RWPE2 (cell line): ENCODE results near the gene L3MBTL4.

ENCODE experiments used
- ATAC-seq: fragments of 200-7000 bp; cut with Tn5 transposase; 3 replicates; pipeline ENCODE4 v1.9.1; 2021; ENCODE audit warnings: low read depth
- DNase-seq: peaks from one replicate; pipeline ENCODE4 v3.0.0-alpha.2; 2020; ENCODE audit warnings: low spot score
- H3K27ac ChIP-seq: fragments of 450-650 bp; 2 replicates; pipeline ENCODE4 v1.5.1; 2017; ENCODE audit warnings: mild to moderate bottlenecking; ENCODE audit not compliant: poor library complexity, severe bottlenecking
- H3K27me3 ChIP-seq: fragments of 250-450 bp; sonication (Bioruptor Pico); 2 replicates; pipeline ENCODE4 v1.5.1; 2021; ENCODE audit warnings: mild to moderate bottlenecking, moderate library complexity; ENCODE audit not compliant: insufficient read depth, poor library complexity, severe bottlenecking
- H3K36me3 ChIP-seq: fragments of 250-450 bp; sonication (Bioruptor Pico); 2 replicates; pipeline ENCODE4 v1.5.1; 2020; ENCODE audit warnings: low read depth, mild to moderate bottlenecking, moderate library complexity
- H3K4me1 ChIP-seq: fragments of 250-450 bp; sonication (Bioruptor Pico); 2 replicates; pipeline ENCODE4 v1.5.1; 2021; ENCODE audit warnings: mild to moderate bottlenecking, moderate library complexity; ENCODE audit not compliant: insufficient read depth, poor library complexity, severe bottlenecking
- H3K4me3 ChIP-seq: fragments of 250-450 bp; sonication (Bioruptor Pico); 2 replicates; pipeline ENCODE4 v1.5.1; 2021; ENCODE audit warnings: mild to moderate bottlenecking, moderate library complexity; ENCODE audit not compliant: severe bottlenecking
- H3K9me3 ChIP-seq: fragments of 250-450 bp; sonication (Bioruptor Pico); 2 replicates; pipeline ENCODE4 v1.5.1; 2021; ENCODE audit warnings: mild to moderate bottlenecking, moderate library complexity; ENCODE audit not compliant: severe bottlenecking
- TF ChIP-seq, protein P1 (sequence below): fragments of 450-650 bp; IDR thresholded peaks from one replicate; pipeline ENCODE4 v1.5.1; 2017; ENCODE audit warnings: mild to moderate bottlenecking, moderate library complexity; ENCODE audit not compliant: poor library complexity, severe bottlenecking

Gene L3MBTL4

DNA sequence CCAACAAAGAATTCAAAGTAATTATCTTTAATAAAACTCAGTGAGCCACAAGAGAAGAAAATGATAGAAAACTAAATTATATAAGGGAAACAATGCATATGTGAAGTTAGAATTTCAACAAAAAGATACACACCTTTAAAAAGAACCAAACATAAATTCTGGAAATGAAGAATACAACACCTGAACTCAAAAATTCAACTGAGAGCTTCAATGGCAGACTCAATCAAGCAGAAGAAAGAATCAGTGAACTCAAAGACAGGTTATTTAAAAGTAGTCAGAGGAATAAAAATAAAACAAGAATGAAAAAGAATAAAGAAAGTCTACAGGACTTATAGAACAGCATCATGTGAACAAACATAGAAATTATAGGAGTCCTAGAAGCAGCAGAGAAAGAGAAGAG lies 73.4 kb downstream of the L3MBTL4 start:
- Histone ChIP-seq H3K27me3 (no peaks in the 10 kb centered on the region), H3K4me3 (no peak overlapping the region), H3K36me3 (no peaks in the 10 kb centered on the region), H3K27ac (no peak overlapping the region), H3K9me3 (no peaks in the 10 kb centered on the region), H3K4me1 (no peaks in the 10 kb centered on the region)
- TF ChIP-seq, protein P1, sequence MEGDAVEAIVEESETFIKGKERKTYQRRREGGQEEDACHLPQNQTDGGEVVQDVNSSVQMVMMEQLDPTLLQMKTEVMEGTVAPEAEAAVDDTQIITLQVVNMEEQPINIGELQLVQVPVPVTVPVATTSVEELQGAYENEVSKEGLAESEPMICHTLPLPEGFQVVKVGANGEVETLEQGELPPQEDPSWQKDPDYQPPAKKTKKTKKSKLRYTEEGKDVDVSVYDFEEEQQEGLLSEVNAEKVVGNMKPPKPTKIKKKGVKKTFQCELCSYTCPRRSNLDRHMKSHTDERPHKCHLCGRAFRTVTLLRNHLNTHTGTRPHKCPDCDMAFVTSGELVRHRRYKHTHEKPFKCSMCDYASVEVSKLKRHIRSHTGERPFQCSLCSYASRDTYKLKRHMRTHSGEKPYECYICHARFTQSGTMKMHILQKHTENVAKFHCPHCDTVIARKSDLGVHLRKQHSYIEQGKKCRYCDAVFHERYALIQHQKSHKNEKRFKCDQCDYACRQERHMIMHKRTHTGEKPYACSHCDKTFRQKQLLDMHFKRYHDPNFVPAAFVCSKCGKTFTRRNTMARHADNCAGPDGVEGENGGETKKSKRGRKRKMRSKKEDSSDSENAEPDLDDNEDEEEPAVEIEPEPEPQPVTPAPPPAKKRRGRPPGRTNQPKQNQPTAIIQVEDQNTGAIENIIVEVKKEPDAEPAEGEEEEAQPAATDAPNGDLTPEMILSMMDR, result no peak
- DNase-seq, result no peak
- ATAC-seq, result no peak

DNA sequence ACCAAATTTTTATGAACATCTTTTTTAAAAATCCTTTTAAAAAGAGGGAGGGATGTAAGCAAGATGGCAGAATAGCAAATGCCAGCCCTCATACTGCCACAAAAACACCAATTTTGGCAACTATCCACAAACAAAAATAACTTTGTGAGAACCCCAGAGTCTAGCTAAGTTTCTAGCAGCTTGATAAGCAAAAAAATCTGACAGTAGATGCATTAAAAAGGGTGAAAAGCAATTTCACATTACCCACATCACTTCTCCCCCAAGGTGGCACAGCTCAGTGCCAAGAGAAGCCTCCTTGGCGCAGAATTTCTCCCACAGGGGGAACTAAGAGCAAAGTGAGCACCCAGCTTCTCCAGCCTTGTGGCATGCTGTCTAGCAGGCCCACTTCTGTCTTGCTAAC lies 74.6 kb downstream of the L3MBTL4 start:
- ATAC-seq (no peak), DNase-seq (no peak)
- TF ChIP-seq, protein P1, result no peak
- H3K36me3 ChIP-seq, result no peaks in the 10 kb centered on the region
- no peak overlapping the region for H3K27ac ChIP-seq
- no peaks in the 10 kb centered on the region for H3K9me3 ChIP-seq
- no peaks in the 10 kb centered on the region for H3K4me1 ChIP-seq
- no peak overlapping the region for H3K4me3 ChIP-seq
- H3K27me3 ChIP-seq, result no peaks in the 10 kb centered on the region

DNA sequence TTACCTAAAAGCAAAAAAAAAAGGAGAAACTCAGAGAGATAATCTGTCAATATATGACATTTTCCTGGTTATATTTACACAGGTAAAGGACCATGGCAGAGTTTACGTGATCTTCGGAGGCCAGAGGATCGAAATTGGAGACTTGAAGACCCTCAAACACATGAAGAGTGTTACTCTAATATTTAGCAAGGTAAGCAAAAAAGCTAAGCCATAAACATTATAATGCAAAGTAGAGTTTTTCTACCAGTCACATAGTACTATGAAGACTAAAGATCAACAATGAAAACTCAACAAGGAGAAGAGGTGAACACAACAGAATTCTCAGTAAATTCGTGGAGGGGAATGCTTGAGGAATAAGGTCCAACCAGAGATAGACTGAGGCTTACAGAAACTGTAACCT lies 78.5 kb downstream of the L3MBTL4 start:
- TF ChIP-seq, protein P1, result no peak
- Histone ChIP-seq H3K36me3 (no peaks in the 10 kb centered on the region), H3K4me3 (no peak overlapping the region), H3K27me3 (no peaks in the 10 kb centered on the region), H3K4me1 (no peaks in the 10 kb centered on the region), H3K9me3 (no peaks in the 10 kb centered on the region), H3K27ac (no peak overlapping the region)
- no peak for ATAC-seq
- no peak for DNase-seq

DNA sequence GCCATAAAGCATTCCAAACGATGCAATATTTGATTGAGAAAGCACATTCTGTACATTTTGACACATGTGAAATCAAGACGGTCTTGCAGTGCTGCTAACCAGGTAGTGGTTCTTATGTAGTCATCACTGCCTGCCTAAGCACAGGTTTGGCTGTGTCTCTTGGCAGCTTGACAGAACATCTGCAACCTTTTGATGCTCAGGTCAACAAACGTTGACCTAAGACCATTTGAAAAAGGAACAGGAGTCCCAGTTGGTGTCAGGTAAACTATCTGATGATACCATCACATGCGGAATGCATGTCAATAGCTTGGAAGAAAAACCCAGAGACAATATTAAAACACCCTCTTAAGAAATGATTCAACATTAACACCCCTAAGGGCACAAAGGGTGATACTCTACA lies 80.7 kb downstream of the L3MBTL4 start:
- H3K27ac ChIP-seq, result no peak overlapping the region
- H3K27me3 ChIP-seq, result no peaks in the 10 kb centered on the region
- no peaks in the 10 kb centered on the region for H3K36me3 ChIP-seq
- H3K9me3 ChIP-seq, result no peaks in the 10 kb centered on the region
- TF ChIP-seq, protein P1, result no peak
- no peak overlapping the region for H3K4me3 ChIP-seq
- DNase-seq (no peak), ATAC-seq (no peak)
- H3K4me1 ChIP-seq, result no peaks in the 10 kb centered on the region

DNA sequence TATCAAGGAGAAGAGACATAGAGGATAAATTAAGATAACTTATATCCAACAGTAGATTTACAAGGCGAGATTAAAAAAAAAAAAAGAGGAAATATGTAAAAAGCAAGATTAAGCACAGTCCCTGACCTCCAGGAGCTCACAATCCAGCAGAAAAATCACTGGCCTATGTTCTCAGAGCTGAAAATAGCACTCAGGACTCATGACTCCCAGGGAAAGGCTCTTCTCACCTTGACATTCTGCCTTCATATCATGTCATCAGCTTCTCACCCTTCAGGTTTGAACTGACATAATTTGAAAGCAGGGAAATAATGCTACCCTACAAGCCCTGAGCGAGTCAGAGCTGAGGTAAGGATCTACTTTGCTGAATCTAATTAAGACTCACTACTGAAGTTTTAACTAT lies 82.8 kb downstream of the L3MBTL4 start:
- Histone ChIP-seq H3K27ac (no peak overlapping the region), H3K4me1 (no peaks in the 10 kb centered on the region), H3K9me3 (no peaks in the 10 kb centered on the region), H3K27me3 (no peaks in the 10 kb centered on the region), H3K36me3 (no peaks in the 10 kb centered on the region), H3K4me3 (no peak overlapping the region)
- TF ChIP-seq, protein P1, result no peak
- DNase-seq (no peak), ATAC-seq (no peak)
